Camera-type eye (tissue), 1 donor: ENCODE measurements around the gene OMD. TPM values are rescaled to one million over a fixed set of nuclear protein-coding genes. Genes with fewer than 3 reads are reported as not detected.

ENCODE experiments used
- total RNA-seq: library from RNA; depleted of rRNA; stranded (reverse); fragments of >200 nt; gene quantifications from one replicate; pipeline ENCODE4 v1.2.3, GENCODE V29; 2014

The OMD gene, protein sequence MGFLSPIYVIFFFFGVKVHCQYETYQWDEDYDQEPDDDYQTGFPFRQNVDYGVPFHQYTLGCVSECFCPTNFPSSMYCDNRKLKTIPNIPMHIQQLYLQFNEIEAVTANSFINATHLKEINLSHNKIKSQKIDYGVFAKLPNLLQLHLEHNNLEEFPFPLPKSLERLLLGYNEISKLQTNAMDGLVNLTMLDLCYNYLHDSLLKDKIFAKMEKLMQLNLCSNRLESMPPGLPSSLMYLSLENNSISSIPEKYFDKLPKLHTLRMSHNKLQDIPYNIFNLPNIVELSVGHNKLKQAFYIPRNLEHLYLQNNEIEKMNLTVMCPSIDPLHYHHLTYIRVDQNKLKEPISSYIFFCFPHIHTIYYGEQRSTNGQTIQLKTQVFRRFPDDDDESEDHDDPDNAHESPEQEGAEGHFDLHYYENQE
- 34.4 TPM for total RNA-seq

DNA sequence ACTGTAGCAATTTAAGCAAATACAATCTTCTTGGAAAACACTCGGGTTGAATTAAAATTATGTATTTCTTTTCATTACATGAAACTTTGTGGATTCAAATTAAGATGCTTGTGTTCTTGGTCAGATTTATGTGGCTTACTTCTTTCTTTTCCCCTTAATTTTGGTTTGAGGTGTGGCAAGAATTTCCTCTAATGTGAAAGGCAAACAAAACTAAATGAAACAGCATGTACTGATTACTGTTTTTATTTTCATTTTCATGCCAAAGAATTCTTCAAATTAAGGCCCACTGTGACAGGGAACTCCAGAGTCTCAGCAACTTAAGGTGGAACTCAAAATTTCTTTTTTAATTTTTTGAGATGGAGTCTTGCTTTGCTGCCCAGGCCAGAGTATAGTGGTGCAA, at the start of gene OMD:
Gene OMD (minus strand): TSS at position 132 of the 400 bp plus-strand sequence. CDS start 6,913 bp downstream, outside the sequence.

DNA sequence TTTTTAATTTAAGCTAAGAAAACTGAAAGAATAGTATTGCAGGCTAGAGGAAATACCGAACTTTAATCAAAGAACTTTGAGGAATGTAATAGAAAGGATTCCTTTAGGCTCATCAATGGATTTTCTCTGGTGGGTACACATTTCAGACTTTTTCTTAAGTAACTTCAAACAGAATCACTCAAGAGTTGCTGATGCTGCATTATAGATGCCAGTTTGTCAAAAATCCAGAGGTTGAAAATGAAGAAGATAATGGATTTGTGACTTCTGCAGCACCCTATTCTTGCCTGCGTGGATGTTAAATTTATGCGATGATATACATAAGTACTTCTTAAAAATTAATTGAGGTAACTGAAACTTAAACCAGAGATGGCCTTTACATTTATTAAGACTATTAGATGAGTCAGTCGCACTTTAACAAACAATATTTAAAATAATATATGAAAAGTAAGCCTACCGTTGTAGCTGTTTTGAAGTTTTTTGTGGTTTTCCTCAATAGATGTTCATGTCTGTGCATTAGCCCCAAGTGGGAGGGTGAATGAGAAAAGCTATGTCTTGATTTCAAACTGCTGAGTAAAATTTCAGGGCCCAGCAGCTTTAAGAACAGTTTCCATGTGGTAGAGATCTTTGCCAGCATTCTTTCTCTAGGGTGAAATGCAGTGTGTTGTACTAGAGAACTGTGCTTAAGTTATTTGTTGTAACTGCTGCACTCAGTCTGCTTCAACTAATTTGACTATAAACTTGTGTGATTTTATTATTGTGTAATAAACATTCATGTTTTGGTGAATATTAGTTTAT, 20.0 kb downstream of the OMD start, which contains the start of gene OGN:
Gene OGN (minus strand): TSS at position 537 of the 795 bp plus-strand sequence. CDS start 1,171 bp downstream, outside the sequence.

Other genes starting within 250 kb of the OMD start
- 153 TPM for gene IARS1, start 130.8 kb downstream of the OMD start, total RNA-seq
- 42.9 TPM for gene NOL8, start 99.1 kb downstream of the OMD start, total RNA-seq
- 11.4 TPM for gene CENPP, start 98.5 kb downstream of the OMD start, total RNA-seq
- gene OGN, start 19.9 kb downstream of the OMD start, total RNA-seq, result 296 TPM
- gene ASPN, start 58.0 kb upstream of the OMD start, total RNA-seq, result 81.0 TPM
- 29.1 TPM for gene ECM2, start 111.5 kb upstream of the OMD start, total RNA-seq
- 15.7 TPM for gene IPPK, start 245.7 kb upstream of the OMD start, total RNA-seq